Endothelial cell of umbilical vein (primary cell): ENCODE data around the gene VCP. TPM values are rescaled to one million over a fixed set of nuclear protein-coding genes. Genes with fewer than 3 reads are reported as not detected.

Experiments used
- BruUV-seq: library from RNA; stranded (reverse); fragments of 400-500 nt; replicated peaks from 2 replicates; lab custom pipeline; 2021; lab: Mats Ljungman, UMichigan
- CTCF ChIA-PET: fragments of 300-600, 350-600 bp; sonication (Branson Sonifier 250); formaldehyde crosslinking; loops from one replicate; lab custom pipeline; 2021; ENCODE audit warnings: antibody characterized with exemption, inconsistent platforms; lab: Charles Lee
- POLR2A ChIA-PET: fragments of 300-600, 350-600 bp; sonication (Branson Sonifier 250); formaldehyde crosslinking; loops from one replicate; lab custom pipeline; 2021; ENCODE audit warnings: antibody characterized with exemption, inconsistent platforms; lab: Charles Lee
- DNase-seq: peaks from one replicate; pipeline ENCODE4 v3.0.0-alpha.2; 2011; ENCODE audit warnings: low read depth, low spot score
- FAIRE-seq: peaks from 2 replicates; lab custom pipeline; 2011; peaks lifted over from hg19 to GRCh38; lab: Jason Lieb, UNC
- H2AFZ ChIP-seq: 2 replicates; pipeline ENCODE4 v1.6.0; 2012; ENCODE audit warnings: low read depth, low read length, control low read depth, inconsistent platforms
- H3K27ac ChIP-seq: 2 replicates; pipeline ENCODE4 v1.5.1; 2011; ENCODE audit warnings: low read depth, mild to moderate bottlenecking, control low read depth, low read length, moderate library complexity; ENCODE audit not compliant: insufficient read depth
- H3K27me3 ChIP-seq, 2 experiments: 2 replicates each; pipeline versions ENCODE4 v1.6.0 to v1.6.1; 2011; ENCODE audit warnings: low read length in 2 of 2, mixed read lengths in 1 of 2; ENCODE audit not compliant: control insufficient read depth in 2 of 2, insufficient read depth in 2 of 2
- H3K36me3 ChIP-seq, 2 experiments: 2 replicates in 1 of 2; 3 replicates in 1 of 2; pipeline ENCODE4 v1.5.1; 2011; ENCODE audit warnings: low read length in 2 of 2, mild to moderate bottlenecking in 1 of 2, moderate library complexity in 1 of 2; ENCODE audit not compliant: control insufficient read depth in 2 of 2, insufficient read depth in 2 of 2; ENCODE audit errors: extremely low read depth in 1 of 2
- H3K4me1 ChIP-seq: 3 replicates; pipeline ENCODE4 v1.5.1; 2011; ENCODE audit warnings: mild to moderate bottlenecking, low read length; ENCODE audit not compliant: control insufficient read depth, insufficient read depth; ENCODE audit errors: extremely low read depth
- H3K4me2 ChIP-seq: 2 replicates; pipeline ENCODE4 v1.6.1; 2011; ENCODE audit warnings: low read length, control low read depth, mixed read lengths; ENCODE audit not compliant: insufficient read depth
- H3K4me3 ChIP-seq, 3 experiments: fragments of 200-600 bp in 1 of 3; sonication (generic), shearing (Covaris generic) in 1 of 3; replicated peaks in 1 of 3; 2 replicates each; pipeline ENCODE4 v1.5.1; 2011 to 2016; ENCODE audit warnings: control low read depth in 3 of 3, low read length in 3 of 3, mild to moderate bottlenecking in 2 of 3, inconsistent platforms in 1 of 3, low read depth in 1 of 3, moderate library complexity in 1 of 3; ENCODE audit not compliant: insufficient read depth in 1 of 3
- H3K79me2 ChIP-seq: 2 replicates; pipeline ENCODE4 v1.6.0; 2012; ENCODE audit warnings: low read length, inconsistent platforms; ENCODE audit not compliant: control insufficient read depth, insufficient read depth
- H3K9ac ChIP-seq: replicated peaks from 2 replicates; pipeline ENCODE3; 2011; ENCODE audit warnings: low read length, control low read depth; ENCODE audit not compliant: insufficient read depth; ENCODE audit errors: extremely low read depth
- H3K9me1 ChIP-seq: replicated peaks from 3 replicates; pipeline ENCODE4 v1.6.0; 2011; ENCODE audit warnings: mild to moderate bottlenecking, low read length; ENCODE audit not compliant: control insufficient read depth, insufficient read depth; ENCODE audit errors: extremely low read depth
- H3K9me3 ChIP-seq: replicated peaks from 2 replicates; pipeline ENCODE4 v1.5.1; 2012; ENCODE audit warnings: low read length, inconsistent platforms; ENCODE audit not compliant: control insufficient read depth, insufficient read depth
- H4K20me1 ChIP-seq: replicated peaks from 2 replicates; pipeline ENCODE3; 2011; ENCODE audit warnings: mild to moderate bottlenecking, low read length; ENCODE audit not compliant: control insufficient read depth, insufficient read depth; ENCODE audit errors: extremely low read depth
- EZH2 ChIP-seq: IDR thresholded peaks from 2 replicates; pipeline ENCODE4 v1.6.1; 2012; ENCODE audit warnings: borderline replicate concordance, low read depth, mild to moderate bottlenecking, moderate library complexity, low read length, inconsistent platforms; ENCODE audit not compliant: severe bottlenecking
- FOS ChIP-seq: IDR thresholded peaks from 2 replicates; pipeline ENCODE4 v1.6.1; 2011; ENCODE audit warnings: mild to moderate bottlenecking, low read length, moderate library complexity, borderline replicate concordance; ENCODE audit not compliant: insufficient read depth
- GATA2 ChIP-seq: IDR thresholded peaks from 2 replicates; pipeline ENCODE4 v1.7.0; 2011; ENCODE audit warnings: low read depth, mild to moderate bottlenecking, moderate library complexity, mixed read lengths, low read length; ENCODE audit not compliant: insufficient read length, insufficient read depth
- JUN ChIP-seq: IDR thresholded peaks from 2 replicates; pipeline ENCODE4 v1.6.1; 2011; ENCODE audit warnings: borderline replicate concordance, low read depth; ENCODE audit not compliant: insufficient read length, insufficient read depth
- POLR2A ChIP-seq: IDR thresholded peaks from 2 replicates; pipeline ENCODE4 v1.6.1; 2012; ENCODE audit warnings: low read depth, mild to moderate bottlenecking, control low read depth, low read length
- POLR2AphosphoS5 ChIP-seq: IDR thresholded peaks from 2 replicates; pipeline ENCODE4 v1.6.1; 2012; ENCODE audit warnings: low read depth, mild to moderate bottlenecking, control low read depth, low read length, moderate library complexity; ENCODE audit not compliant: insufficient read depth
- dilution Hi-C: fragments of 300-500 bp; cut with MboI; formaldehyde crosslinking; loops from one replicate; pipeline ENCODE4 v1.15.0; 2019; ENCODE audit warnings: low sequenced_read_pairs; ENCODE audit not compliant: extremely low pct_ligation_motif_present
- intact Hi-C: fragments of 100-400 bp; cut with micrococcal nuclease; formaldehyde crosslinking; loops from one replicate; pipeline ENCODE4 v1.10.0; 2022
- polyA plus RNA-seq, 4 experiments: library from polyadenylated mRNA; depleted of rRNA in 3 of 4; stranded (reverse) in 3 of 4; unstranded in 1 of 4; fragments of >200 nt; gene quantifications; 2 replicates each; pipeline versions ENCODE4 v1.2.1 to v1.2.3, GENCODE V29; 2011 to 2012; ENCODE audit warnings: missing spikeins in 1 of 4
- total RNA-seq: library from RNA; stranded (reverse); gene quantifications from 2 replicates; pipeline ENCODE4 v1.2.3, GENCODE V29; 2021
- TF ChIP-seq, protein P1 (sequence below), 2 donors: IDR thresholded peaks; 1 replicate in 1 of 2; 2 replicates in 1 of 2; pipeline ENCODE4 v1.5.1; 2011; ENCODE audit warnings: low read length in 2 of 2, mild to moderate bottlenecking in 2 of 2, moderate library complexity in 2 of 2, control low read depth in 1 of 2, inconsistent platforms in 1 of 2, low read depth in 1 of 2; ENCODE audit not compliant: insufficient read depth in 1 of 2; ENCODE audit errors: extremely low read depth in 1 of 2

The VCP gene
- total and polyA plus RNA-seq, 2 donors (not counting 3 experiments of a cell fraction or from before 2014, with no cell fraction given): 349 to 493 TPM

DNA sequence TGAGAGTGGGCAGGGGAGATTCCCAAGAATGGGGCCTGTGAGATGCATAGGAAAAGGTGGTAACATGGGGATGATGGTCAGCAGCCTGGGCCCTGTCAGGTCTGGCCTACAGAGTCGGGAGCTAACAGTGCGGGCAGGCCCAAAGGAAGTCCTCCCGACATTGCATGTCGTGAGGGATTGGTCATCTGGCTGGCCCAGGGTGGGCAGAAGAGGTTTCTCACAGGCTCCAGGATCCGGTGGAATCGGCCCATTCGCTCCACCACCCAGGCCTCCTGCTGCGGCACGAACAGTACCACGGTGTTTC, 30.0 kb upstream of the VCP start:
- peak overlapping the region; percentile 50 for H3K27ac ChIP-seq
- FAIRE-seq (no peak), DNase-seq (no peak)
- no peaks in the 10 kb centered on the region for H3K9me1 ChIP-seq
- H3K79me2 ChIP-seq: peaks cover 13% of the 10 kb centered on the region
- H2AFZ ChIP-seq: peak overlapping the region; percentile 76
- intact Hi-C loops (no loop called here), dilution Hi-C loops (no loop called here)
- H3K4me2 ChIP-seq: peak overlapping the region; percentile 26
- H3K9me3 ChIP-seq: no peaks in the 10 kb centered on the region
- ChIA-PET POLR2A (interaction anchor here (1.3 kb wide), 1 partner anchor 10 kb away, joined by 8 read pairs; no protein-coding TSS in a partner anchor), CTCF (interaction anchor here (0.8 to 3.0 kb wide), 8 partner anchors 10 to 451 kb away, joined by 3 to 13 read pairs (median 4); partner anchors contain the start of gene FANCG)
- H3K27me3 ChIP-seq: no peaks in the 10 kb centered on the region
- H3K4me1 ChIP-seq: peaks cover 13% of the 10 kb centered on the region
- H4K20me1 ChIP-seq: no peaks in the 10 kb centered on the region
- BruUV-seq: no TSS peak
- peaks cover 12 to 45% of the 10 kb centered on the region in 2 experiments for H3K36me3 ChIP-seq
- H3K4me3 ChIP-seq: peak overlapping the region; percentile 50 to 83 (median 80)
- TF ChIP-seq, protein P1, sequence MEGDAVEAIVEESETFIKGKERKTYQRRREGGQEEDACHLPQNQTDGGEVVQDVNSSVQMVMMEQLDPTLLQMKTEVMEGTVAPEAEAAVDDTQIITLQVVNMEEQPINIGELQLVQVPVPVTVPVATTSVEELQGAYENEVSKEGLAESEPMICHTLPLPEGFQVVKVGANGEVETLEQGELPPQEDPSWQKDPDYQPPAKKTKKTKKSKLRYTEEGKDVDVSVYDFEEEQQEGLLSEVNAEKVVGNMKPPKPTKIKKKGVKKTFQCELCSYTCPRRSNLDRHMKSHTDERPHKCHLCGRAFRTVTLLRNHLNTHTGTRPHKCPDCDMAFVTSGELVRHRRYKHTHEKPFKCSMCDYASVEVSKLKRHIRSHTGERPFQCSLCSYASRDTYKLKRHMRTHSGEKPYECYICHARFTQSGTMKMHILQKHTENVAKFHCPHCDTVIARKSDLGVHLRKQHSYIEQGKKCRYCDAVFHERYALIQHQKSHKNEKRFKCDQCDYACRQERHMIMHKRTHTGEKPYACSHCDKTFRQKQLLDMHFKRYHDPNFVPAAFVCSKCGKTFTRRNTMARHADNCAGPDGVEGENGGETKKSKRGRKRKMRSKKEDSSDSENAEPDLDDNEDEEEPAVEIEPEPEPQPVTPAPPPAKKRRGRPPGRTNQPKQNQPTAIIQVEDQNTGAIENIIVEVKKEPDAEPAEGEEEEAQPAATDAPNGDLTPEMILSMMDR (IDR thresholded peaks at IDR 0.05; ENCODE audit: extremely low read depth in 1 of 2, insufficient read depth in 1 of 2, low read depth in 1 of 2, low read length in 2 of 2): no peak
- TF ChIP-seq EZH2 (no peak), JUN (no peak), GATA2 (no peak), POLR2AphosphoS5 (no peak), POLR2A (no peak), FOS (no peak)
- H3K9ac ChIP-seq: peak overlapping the region; percentile 91
